ENCODE results near the gene ENHO.

GRCh38 chr9:34490760-34491159, 32.0 kb downstream of the ENHO start:
- no peak for TF ChIP-seq CTCF (IDR thresholded peaks at IDR 0.05; ENCODE audit: low read depth, low read length, poor library complexity, severe bottlenecking)
- TF ChIP-seq EZH2phosphoT487 (IDR thresholded peaks at IDR 0.05; ENCODE audit: borderline replicate concordance, low read length): no peak

All from DOHH2 (cell line).